Mucosa of gallbladder (tissue), 1 donor: Measurements from ENCODE around the gene NPAT. TPM values are rescaled to one million over a fixed set of nuclear protein-coding genes. Genes with fewer than 3 reads are reported as not detected.

ENCODE experiments used
- DNase-seq: peaks from one replicate; pipeline ENCODE4 v3.0.0-alpha.2; 2020; ENCODE audit warnings: low spot score
- total RNA-seq: library from RNA; stranded (reverse); gene quantifications from one replicate; pipeline ENCODE4 v1.2.1, GENCODE V29; 2021
- donor health status: DM: no; HTN: no; CAD: no.

Gene NPAT
- total RNA-seq: 12.5 TPM

- DNase-seq: peak; percentile 100
Observed at GRCh38 chr11:108222574-108223347, at the start of gene NPAT, which contains the start of gene ATM. Gene NPAT (minus strand): TSS chr11:108222638. CDS start chr11:108222536, 102 bp downstream. Gene ATM (plus strand): TSS chr11:108223067. CDS start chr11:108227625, 4,558 bp downstream.

- DNase-seq: no peak
Observed at GRCh38 chr11:108269583-108269982, 47.1 kb upstream of the NPAT start.

GRCh38 chr11:108253176-108253575, 30.7 kb upstream of the NPAT start:
- no peak for DNase-seq

GRCh38 chr11:108246885-108247284, 24.4 kb upstream of the NPAT start:
- DNase-seq: no peak

GRCh38 chr11:108246308-108246707, 23.9 kb upstream of the NPAT start:
- DNase-seq: no peak

GRCh38 chr11:108242422-108242821, 20.0 kb upstream of the NPAT start:
- no peak for DNase-seq

- DNase-seq: no peak
Observed at GRCh38 chr11:108241330-108242037, 19.0 kb upstream of the NPAT start.

GRCh38 chr11:108239076-108239475, 16.6 kb upstream of the NPAT start:
- no peak for DNase-seq

- DNase-seq: no peak
Observed at GRCh38 chr11:108237058-108237481, 14.6 kb upstream of the NPAT start.

- DNase-seq: no peak
Observed at GRCh38 chr11:108235633-108236032, 13.2 kb upstream of the NPAT start.

GRCh38 chr11:108235192-108235591, 12.8 kb upstream of the NPAT start:
- no peak for DNase-seq

- DNase-seq: no peak
Observed at GRCh38 chr11:108233277-108233945, 11.0 kb upstream of the NPAT start.

- no peak for DNase-seq
Observed at GRCh38 chr11:108228251-108228650, 5.8 kb upstream of the NPAT start.

- DNase-seq: no peak
Observed at GRCh38 chr11:108226036-108226435, 3.6 kb upstream of the NPAT start.

- no peak for DNase-seq
Observed at GRCh38 chr11:108224911-108225786, 2.7 kb upstream of the NPAT start.

GRCh38 chr11:108224366-108224765, 1.9 kb upstream of the NPAT start:
- no peak for DNase-seq

GRCh38 chr11:108223348-108224149, 1.1 kb upstream of the NPAT start:
- no peak for DNase-seq

GRCh38 chr11:108221911-108222573, 396 bp downstream of the NPAT start:
- DNase-seq: no peak

GRCh38 chr11:108221371-108221770, 1.1 kb downstream of the NPAT start:
- no peak for DNase-seq

GRCh38 chr11:108220721-108221336, 1.6 kb downstream of the NPAT start:
- no peak for DNase-seq
